PFSK-1 (cell line): ENCODE data around the gene SEMA3A.

ENCODE experiments used
- FOXP2 ChIP-seq: optimal IDR thresholded peaks from 2 replicates; pipeline ENCODE3; 2011; ENCODE audit warnings: borderline replicate concordance, control low read depth, inconsistent platforms; ENCODE audit not compliant: insufficient read depth; ENCODE audit errors: extremely low read length, extremely low read depth
- POLR2AphosphoS5 ChIP-seq: IDR thresholded peaks from 2 replicates; pipeline ENCODE4 v1.6.1; 2012; ENCODE audit warnings: low read depth, mild to moderate bottlenecking, control low read depth, low read length, moderate library complexity
- REST ChIP-seq, 2 experiments: IDR thresholded peaks; 2 replicates each; pipeline versions ENCODE4 v1.6.1 to v1.8.0; 2011 to 2012; ENCODE audit warnings: low read depth in 2 of 2, low read length in 2 of 2, control low read depth in 1 of 2, inconsistent platforms in 1 of 2, mild to moderate bottlenecking in 1 of 2, moderate library complexity in 1 of 2; ENCODE audit not compliant: insufficient read depth in 1 of 2
- SIN3A ChIP-seq: IDR thresholded peaks from 2 replicates; pipeline ENCODE4 v1.6.1; 2012; ENCODE audit warnings: mild to moderate bottlenecking, low read length, moderate library complexity, borderline replicate concordance; ENCODE audit not compliant: insufficient read depth
- TAF1 ChIP-seq: IDR thresholded peaks from 2 replicates; pipeline ENCODE4 v1.6.1; 2012; ENCODE audit warnings: low read length, control low read depth, borderline replicate concordance; ENCODE audit not compliant: insufficient read depth

SEMA3A gene

GRCh38 chr7:84092207-84092606 lies 102.4 kb downstream of the SEMA3A start:
- no peak for TF ChIP-seq POLR2AphosphoS5
- TF ChIP-seq SIN3A, result peak; percentile 36; the same call in 1 of the 2 replicates

DNA sequence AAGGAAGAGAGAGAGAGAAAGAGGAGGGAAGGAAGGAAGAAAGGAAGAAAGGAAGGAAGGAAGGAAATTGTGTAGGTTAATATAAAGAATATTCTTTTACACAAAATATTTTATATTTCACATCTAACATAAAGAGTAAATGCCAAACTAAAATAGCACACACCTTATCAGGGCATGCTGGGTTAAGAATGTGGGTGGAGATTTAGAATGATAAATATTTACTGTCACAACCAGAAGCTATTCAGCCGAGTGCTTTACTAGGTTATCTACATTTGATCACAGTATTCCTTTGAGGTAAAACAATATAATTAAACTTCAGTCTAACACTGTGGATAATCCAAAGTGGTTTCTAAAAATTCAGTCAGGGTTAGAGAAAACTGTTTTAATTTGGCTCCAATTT lies 103.3 kb downstream of the SEMA3A start:
- TF ChIP-seq TAF1 (no peak), POLR2AphosphoS5 (no peak), REST (IDR thresholded peaks at IDR 0.05; ENCODE audit: insufficient read depth in 1 of 2, low read depth in 2 of 2, low read length in 2 of 2) (no peak), SIN3A (no peak), FOXP2 (no peak)

DNA sequence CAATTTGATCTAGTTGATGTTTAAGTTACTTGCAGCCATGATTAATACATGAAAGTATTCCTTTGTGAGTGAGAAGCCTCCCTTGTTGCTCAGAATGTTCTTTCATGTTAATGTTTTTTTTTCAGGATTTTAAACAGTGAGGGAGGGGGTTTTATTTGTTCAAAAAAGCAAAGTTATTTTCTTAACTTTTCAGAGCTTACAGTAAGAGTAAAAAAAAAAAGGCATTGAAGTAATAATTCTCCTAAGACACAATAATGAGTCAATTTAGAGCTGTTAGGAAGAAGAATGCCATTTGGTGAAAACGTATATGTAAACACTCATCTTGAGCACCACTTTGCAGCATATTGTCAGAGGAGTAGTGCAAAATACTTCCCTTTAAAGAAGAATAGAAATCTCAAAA lies 105.8 kb downstream of the SEMA3A start:
- TF ChIP-seq REST (IDR thresholded peaks at IDR 0.05; ENCODE audit: insufficient read depth in 1 of 2, low read depth in 2 of 2, low read length in 2 of 2), result no peak
- no peak for TF ChIP-seq POLR2AphosphoS5
- no peak for TF ChIP-seq TAF1
- no peak for TF ChIP-seq SIN3A
- no peak for TF ChIP-seq FOXP2

DNA sequence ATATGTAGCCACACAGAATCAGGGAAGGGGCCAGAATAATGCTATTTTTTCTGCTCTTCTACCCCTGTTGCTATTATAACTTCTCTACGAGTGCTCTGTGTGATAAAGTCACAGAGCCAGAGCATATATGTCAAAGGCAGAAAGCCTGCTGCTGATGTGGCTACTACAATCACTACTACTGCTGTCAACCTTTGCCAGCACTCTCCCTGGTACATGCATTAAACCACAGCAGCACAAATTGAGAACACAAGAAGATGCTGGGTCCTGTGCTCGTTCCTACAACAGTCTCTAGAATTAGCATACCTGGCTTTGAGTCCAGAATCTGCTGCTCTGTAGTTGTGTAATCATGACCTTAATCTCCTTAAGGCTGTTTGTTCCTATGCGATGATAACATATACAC lies 108.6 kb downstream of the SEMA3A start:
- TF ChIP-seq FOXP2 (no peak), REST (IDR thresholded peaks at IDR 0.05; ENCODE audit: insufficient read depth in 1 of 2, low read depth in 2 of 2, low read length in 2 of 2) (no peak), SIN3A (no peak), POLR2AphosphoS5 (no peak), TAF1 (no peak)

- 0 out of 2 replicates have a peak, but pooled peaks have one; percentile 48 for TF ChIP-seq SIN3A
- TF ChIP-seq FOXP2, result no peak
These were observed 109.4 kb downstream of the SEMA3A start for GRCh38 chr7:84085147-84085546.

- no peak for TF ChIP-seq POLR2AphosphoS5
- TF ChIP-seq FOXP2, result no peak
- TF ChIP-seq TAF1, result no peak
- no peak for TF ChIP-seq REST (IDR thresholded peaks at IDR 0.05; ENCODE audit: insufficient read depth in 1 of 2, low read depth in 2 of 2, low read length in 2 of 2)
- no peak for TF ChIP-seq SIN3A
These were observed 110.7 kb downstream of the SEMA3A start for GRCh38 chr7:84083846-84084245.
